GM18870 (cell line): ENCODE results near the gene SLC39A11.

Source experiments
- ATAC-seq: cut with Tn5 transposase; IDR thresholded peaks from one replicate; pipeline ENCODE4 v1.9.1; 2021; ENCODE audit warnings: moderate library complexity; ENCODE audit not compliant: unreplicated experiment

The SLC39A11 gene

DNA sequence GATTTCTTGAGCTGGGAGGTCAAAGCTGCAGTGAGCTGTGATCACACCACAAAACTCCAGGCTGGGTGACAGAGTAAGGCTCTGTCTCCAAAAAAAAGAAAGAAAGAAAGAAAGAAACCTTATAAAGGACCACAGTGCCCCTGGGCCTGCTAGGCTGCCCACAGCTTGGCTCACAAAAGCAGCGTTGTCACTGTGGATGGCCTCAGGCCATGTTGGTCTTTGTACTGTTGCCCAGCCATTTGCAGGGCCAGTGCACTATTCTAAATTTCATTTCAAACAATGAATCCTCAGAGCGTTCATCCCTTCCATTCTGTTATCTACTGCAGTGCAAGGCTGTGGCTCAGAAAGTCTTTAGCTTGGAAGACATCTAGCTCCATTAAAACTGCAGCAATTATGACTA lies 208.4 kb downstream of the SLC39A11 start:
- no peak for ATAC-seq

DNA sequence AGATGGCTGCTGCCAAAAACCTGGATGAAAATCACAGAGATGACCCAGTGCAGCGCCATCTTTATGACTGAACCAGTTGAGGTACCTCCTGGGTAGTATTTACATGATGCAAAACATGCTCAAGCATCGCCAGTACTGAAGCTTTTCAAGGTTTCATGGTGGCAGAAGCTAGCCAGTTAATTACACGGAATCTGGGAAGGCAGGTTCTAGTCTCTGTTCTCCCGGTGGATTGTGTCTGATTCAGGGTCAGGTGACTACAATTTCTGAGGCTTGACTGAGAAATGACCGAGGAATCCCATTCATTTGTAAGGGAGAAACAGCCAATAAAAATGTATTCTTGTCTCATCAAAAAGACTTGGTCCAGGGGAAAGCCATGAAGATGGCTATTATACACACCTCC lies 209.1 kb downstream of the SLC39A11 start:
- ATAC-seq: no peak

DNA sequence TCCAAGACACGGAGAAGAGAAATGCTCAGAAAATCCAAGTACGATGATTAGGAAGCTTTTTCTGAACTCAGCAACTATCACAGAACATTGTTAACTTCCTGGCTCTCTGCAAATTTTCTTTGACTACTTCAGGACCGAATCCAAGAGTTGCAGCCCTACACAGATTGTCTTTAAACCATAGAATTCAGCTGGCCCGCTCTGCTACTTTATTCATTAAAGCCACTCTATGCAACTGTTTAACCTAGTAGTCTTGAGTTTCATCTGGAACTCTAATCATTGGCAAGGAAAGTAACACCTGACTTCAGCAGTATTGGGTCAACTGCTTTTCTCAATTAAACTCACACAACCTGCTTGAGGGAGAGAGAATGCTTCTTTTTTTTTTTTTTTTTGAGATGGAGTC lies 210.1 kb downstream of the SLC39A11 start:
- no peak for ATAC-seq

DNA sequence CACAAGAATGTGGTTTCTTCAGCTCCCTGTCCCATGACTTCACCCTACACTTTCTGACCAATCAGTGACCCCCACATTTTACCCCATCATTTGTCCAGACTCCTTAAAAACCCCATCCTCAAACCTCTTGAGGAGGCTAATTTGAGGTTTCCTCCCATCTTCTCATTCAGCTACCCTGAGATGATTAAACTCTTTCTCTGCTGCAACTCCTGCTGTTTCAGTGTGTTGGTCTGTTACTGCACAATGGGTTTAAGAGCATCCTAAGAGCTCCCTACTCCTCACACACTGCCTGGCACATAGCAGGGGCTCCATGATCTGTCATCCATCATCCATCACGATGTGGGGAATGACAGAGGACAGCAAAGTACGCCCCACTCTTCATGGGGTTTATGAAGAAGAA lies 212.6 kb downstream of the SLC39A11 start:
- no peak for ATAC-seq

DNA sequence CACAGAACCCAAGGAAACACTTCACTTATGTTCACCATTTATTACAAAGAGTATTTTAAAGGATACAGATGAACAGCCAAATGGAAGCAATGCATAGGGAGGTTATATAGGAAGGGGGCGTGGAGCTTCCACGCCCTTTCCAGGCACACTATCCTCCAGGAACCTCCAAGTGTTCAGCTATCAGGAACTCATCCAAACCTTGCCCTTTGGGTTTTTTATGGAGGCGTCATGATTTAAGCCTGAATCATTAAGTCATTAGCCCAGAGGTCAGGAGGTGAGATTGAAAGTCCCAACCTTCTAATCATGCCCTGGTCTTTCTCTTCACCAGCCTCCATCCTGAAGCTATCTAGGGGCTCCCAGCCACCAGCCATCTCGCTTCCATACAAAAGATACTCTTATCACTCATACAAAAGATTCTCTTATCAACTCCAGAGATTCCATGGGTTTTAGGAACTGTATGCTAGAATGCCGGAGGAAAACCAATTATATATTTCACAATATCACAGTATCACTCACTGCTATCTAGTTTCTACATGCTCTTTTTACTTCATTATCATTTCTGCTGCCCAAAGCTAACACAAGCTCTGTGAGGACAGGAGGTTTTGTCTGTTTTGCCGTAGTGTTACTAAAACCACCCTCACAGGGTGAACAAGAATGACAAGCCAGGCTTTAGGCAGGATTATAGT lies 213.4 kb downstream of the SLC39A11 start:
- no peak for ATAC-seq

DNA sequence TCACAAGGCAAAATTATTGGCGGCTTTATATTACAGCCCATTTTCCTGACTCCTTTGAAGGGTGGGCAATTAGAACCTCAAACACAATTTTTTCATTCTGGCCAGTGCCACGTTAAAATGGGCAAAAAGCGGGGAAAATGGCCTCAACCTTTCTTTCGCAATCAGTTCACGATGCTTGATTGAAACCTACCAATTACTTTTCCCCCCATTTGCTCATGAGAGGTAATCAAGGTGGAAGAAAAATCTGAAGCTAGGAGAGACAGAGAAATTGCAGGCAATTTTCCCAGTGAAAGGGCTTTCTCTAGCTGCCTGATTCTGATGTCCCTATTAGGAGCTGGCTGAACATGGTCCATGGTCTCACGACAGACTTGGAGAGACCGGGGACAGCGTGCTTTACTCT lies 215.1 kb downstream of the SLC39A11 start:
- no peak for ATAC-seq

DNA sequence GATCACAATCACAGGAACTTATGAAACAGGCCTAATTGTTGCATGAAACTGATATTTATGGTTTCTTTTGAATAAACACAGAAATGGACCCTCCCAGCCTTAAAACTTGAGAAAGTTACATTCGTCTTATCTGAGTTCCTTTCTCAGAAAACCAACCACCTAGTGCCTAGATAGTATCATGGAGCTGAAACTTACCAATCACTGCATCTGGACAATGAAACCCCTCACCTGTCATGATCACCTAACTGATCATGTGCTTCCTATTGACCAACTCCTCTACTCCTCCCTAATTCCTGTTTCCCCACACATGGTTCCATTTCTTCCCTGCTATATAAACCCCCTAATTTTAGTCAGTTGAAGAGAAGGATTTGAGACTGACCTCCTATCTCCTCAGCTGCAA lies 216.1 kb downstream of the SLC39A11 start:
- no peak for ATAC-seq

DNA sequence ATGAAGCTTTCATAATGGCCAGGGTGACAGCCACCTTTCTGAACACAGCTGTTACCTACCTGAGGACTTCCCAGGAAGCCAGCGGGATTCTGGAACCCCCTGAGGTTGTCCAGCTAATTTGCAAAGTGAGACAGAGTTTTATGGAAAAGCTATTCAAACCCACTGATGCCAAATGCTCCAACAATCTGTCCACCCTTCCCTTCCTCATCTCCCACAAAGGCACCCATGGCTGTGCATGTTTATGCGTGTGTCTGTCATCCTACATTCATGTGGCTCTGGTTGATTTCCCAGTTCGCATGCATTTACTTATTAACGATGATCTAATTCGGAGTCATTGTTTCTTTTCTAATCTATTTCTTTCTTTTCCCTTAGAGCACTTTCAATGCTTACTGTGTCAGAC lies 217.1 kb downstream of the SLC39A11 start:
- no peak for ATAC-seq

DNA sequence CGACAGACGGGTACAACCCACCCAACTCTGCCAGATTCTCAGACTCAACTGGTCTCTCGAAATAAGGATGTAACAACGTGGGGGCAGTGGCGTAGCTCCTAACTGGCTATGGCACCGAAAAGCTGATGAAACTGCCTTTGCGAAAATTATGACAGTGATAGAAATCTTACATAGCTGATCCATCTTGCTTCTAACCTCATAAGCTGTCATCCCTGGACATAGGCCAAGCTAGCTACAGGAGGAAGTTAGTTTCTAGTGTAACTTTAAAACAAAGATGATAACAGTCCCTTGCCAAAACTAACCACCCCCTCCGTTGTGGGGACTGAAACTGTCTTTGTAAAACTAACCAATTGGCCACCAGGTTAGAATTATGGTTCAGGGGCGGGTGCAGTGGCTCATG lies 220.1 kb downstream of the SLC39A11 start:
- no peak for ATAC-seq

DNA sequence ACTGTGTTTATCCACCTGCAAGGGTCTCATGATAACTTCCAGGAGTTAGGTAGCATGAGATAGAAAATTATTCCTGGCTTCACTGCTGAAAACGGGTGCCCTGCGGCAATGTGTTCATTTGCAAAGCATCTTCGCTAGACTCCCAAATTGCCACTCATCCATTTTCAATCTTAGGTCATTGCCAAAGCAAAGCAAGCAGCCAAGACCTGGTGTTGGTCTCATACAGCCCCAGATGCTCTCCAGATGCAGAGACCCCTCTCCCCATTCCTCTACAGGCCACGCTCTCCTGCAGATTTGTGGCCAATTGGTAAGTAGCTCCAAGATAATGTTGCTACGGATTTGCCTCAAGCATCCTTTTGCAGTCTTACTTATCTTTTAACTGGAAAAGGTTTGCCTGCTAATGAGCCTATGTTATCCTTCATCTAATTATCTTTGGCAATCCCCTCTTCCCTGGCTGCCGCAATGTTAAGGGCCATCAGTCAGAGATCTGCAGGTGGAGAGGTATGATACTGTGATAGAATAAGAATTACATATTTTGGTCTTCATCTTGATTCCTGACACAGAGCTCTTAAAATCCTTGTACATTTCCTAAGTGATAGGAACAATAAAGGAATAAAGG lies 222.0 kb downstream of the SLC39A11 start:
- no peak for ATAC-seq

DNA sequence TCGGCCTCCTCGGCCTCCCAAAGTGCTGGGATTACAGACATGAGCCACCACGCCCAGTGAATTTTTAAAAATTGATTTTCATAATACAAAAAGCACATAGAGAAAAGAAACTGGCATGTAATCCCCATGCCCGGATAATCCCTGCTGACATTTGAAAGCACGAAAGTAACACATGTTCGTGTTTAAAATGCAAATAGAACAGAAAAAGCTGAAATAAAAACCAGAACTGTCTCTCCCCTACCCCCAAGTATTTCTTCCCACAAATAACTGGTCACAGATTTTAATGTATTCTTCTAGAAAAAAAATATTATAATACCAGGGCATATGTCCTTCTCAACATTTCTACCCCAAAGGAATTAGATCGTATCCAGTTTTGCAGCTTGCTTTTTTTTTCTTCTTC lies 222.9 kb downstream of the SLC39A11 start:
- no peak for ATAC-seq

DNA sequence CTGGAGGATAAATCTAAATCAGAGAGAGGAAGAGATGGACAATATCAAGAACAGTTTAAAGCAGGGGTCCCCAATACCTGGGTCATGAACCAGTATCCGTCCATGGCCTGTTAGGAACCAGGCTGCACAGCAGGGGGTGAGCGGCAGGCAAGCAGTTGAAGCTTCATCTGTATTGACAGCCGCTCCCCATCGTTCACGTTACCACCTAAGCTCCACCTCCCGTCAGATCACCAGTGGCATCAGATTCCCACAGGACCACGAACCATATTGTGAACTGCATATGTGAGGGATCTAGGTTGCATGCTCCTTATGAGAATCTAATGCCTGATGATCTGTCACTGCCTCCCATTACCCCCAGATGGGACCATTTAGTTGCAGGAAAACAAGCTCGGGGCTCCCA lies 226.5 kb downstream of the SLC39A11 start:
- no peak for ATAC-seq

DNA sequence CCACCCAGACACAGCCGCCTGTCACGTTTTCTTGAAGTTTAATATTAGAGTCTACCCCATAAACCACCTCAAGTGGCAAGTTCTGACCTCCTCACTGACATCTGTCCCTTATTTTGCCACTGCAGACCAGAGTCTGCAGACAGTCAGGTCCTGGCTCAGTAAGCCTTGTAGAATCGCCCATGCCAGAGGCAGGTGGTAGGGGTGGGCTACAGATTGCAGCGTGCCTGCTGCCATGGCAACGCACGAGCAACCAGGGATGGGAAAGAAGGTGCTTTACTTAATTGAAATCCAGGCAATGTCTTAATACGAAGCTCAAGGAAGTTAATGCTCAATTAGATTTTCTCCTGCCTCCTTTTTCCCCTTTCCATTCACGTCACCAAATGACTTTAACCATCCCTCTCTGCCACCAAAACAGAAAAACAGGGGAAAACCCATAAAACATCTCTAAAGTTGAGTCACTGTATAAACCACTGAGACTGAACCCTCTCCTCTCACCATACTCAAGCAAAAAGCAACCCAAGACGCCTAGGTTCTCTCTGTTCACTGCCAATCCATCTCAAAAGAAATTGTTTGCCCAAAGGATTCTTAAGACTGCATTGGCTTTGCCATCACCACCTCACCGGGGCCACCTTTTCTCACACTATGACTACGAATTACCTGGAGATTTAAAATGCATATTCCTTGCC lies 228.8 kb downstream of the SLC39A11 start:
- ATAC-seq: peak; percentile 79

DNA sequence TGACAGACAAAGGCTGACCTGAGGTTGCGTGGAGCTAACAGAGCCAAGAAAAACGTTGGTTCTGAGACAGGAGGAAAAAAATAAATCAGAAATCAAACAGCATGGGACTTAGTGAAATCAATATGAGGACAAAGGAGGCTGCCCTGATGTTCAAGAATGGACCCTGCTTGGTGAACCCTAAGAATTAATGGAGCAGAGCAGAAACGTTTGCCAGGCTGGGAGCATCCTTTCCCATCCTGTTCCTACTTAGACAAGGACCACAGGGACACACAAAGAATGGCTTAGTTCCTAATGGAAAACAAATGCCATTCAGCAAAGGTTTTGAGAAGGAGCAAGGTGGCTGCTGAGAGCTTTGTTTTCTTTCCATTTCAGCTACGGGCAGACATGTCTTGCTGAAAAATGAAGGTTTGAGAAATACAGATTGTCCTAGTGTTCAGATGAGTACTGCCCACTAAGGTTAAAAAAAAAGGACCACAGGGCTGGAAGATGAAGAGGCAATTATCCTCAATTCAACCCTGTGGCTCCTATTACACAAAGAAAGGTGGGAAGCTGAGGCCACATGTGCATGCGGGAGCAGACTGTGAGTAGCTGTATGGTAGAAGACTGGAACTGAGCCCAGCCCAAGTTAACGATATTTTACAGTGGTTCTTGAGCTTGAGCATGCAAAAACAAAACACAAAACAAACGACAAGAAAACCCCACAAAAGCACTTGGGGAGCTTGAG lies 230.1 kb downstream of the SLC39A11 start:
- no peak for ATAC-seq

DNA sequence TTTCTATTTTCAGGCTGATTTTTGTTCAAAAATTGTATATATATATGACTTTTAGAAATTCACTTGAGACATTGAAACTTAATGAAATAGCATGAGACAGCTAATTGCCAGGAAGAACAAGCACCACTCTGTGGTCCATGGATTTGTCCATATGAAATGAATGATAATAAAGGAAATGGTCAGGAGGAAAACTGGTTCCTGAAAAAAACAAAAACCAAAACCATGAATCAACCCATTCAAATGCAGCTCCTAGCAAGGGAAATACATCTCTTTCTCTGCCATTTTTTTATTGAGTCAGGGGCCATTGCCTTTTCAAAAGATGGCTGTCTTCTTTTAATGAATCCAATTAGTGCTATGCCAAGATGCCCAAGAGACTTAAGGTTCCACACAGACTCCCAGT lies 230.7 kb downstream of the SLC39A11 start:
- no peak for ATAC-seq

DNA sequence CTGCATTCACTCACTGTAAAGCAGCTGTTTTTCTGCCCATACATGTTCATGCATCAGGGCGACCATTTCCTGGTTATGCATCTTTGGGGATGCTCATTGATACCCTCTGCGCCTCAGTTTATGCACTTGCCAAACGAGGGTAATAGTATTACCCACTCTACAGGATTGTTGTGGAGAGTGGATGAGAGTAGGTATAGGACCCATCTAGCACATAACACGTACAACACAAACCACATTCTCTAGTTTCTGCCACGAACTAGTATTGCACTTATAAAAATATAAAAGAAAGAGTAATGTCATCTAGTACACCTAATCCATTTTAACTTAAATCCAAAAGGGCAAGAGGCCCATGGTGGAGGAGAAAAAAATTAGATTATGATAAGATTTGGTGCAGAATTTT lies 231.7 kb downstream of the SLC39A11 start:
- no peak for ATAC-seq

DNA sequence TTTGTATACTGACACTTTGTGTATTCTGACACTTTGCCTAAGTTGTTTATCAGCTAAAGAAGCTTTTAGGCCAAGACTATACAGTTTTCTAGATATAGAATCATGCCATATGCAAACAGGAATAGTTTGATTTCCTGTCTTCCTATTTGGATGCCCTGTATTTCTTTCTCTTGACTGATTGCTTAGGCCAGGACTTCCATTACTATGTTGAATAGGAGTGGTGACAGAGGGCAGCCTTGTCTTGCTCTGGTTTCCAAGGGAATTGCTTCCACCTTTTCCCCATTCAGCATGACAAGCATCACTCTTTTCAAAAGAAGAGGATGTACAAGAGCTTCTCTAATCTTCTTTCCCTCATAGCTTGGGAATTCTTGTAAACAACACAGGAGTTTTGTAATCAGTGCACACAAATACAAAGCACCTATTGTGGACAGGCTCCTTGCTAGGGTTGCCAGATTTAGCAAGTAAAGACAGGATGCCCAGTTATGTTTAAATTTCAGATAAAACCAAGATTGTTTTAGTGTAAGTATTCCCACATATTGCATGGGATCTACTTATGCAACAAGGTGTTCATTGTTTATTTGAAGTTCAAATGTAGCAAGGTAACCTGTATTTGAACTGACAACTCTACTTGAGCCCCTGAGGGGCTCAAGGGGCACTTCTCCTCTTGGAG lies 233.5 kb downstream of the SLC39A11 start:
- no peak for ATAC-seq

DNA sequence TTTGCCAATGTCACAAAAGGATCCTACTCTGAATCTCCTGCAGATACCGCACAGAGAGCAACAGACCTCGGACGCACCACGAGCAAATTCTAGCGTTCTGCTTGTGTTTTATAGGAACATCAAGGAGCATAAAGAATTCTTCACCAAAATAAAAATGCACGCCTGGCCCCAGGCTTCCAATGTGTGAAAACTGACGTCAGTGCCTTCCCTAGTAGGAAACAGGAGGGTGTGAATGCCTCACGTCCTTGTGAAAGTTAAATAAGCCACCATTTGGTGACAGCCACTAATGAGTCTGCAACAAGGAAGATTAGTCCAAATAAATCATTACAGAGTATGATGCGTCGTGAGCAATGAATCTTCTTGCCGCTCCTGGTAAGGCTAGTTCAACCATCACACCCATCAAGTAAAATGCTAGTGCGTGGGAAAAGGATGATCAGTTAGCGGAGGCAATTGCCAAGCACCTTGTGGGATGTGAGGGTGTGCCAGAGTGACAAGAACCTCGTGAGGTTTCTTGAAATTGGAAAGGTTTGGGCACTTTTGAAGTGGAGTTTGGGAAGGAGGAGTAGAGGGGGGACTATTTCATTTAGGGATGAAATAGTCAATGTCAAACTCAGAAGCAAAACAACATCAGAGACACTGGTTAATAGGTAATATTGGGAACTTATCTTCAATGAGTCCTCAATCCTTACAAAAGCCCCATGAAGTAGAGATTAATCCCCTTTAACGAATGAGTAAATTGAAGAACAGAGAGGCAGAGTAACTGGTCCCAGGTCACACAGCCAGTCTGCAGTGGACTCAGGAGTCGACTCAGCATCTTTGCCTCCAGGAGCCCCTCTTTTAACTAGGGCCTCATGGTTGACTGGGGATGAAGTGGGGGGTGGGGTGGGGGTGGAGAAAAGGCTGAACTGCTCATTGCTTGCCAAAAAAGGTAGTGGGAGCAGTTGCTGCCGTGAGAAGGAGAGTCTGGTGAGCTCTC lies 238.8 kb downstream of the SLC39A11 start:
- no peak for ATAC-seq

DNA sequence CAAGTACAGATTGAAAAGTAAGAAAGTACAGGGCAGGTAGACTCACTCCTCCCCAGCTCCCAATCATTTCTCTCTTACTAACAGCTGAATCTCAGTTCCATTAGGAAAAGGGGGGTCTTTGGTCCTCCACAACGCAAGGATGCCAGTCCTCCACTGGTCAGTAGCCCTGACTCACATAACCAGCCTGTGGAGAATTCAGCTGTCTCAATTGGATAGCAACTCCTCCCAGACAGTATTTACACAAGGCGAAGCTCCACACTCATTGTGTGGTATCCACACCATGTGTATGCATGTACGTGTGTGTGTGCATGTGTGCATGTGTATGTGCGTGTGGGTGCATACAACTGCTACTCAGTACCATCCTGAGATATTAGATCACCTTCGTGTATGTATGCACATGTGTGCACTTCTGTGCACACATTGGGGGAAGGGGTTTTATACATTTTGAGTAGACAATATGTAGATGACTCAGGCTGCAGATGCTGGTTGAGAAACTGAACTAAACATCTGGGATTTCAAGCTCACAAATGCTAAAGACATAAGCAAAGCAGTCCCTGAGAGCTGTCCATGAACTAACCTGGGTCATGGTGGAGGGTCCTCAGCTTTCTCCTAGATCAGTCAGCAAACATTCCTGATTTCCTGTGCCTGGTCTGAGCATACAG lies 240.1 kb downstream of the SLC39A11 start:
- ATAC-seq: no peak
